K562 (cell line): ENCODE measurements around the gene PRSS56. TPM values are rescaled to one million over a fixed set of nuclear protein-coding genes. Genes with fewer than 3 reads are reported as not detected.
A peak's percentile ranks its signal among the peaks of the same experiment; 100 is the strongest.

Experiments used
- CBFB ChIP-seq: sonication (generic); formaldehyde crosslinking; IDR thresholded peaks from 2 replicates; pipeline ENCODE4 v1.4.0; 2020; ENCODE audit warnings: mild to moderate bottlenecking, missing genetic modification reagents
- CBX5 ChIP-seq: IDR thresholded peaks from 2 replicates; pipeline ENCODE4 v1.6.1; 2014; ENCODE audit warnings: low read depth, borderline replicate concordance
- CUX1 ChIP-seq: fragments of 200-800 bp; sonication (Bioruptor generic); IDR thresholded peaks from 2 replicates; pipeline ENCODE4 v1.6.1; 2016; ENCODE audit warnings: missing genetic modification characterization, missing compliant biosample characterization
- ETV6 ChIP-seq, 3 experiments: fragments of 150-350 bp in 1 of 3; sonication (generic) in 1 of 3; formaldehyde crosslinking in 1 of 3; IDR thresholded peaks; 2 replicates each; pipeline versions ENCODE4 v1.6.1 to v1.8.0; 2014 to 2022; ENCODE audit warnings: borderline replicate concordance in 2 of 3, low read depth in 2 of 3, antibody characterized with exemption in 1 of 3, low read length in 1 of 3, mild to moderate bottlenecking in 1 of 3, missing genetic modification reagents in 1 of 3
- FUS ChIP-seq: fragments of 200-400 bp; formaldehyde crosslinking; optimal IDR thresholded peaks from 2 replicates; pipeline ENCODE3; 2017; ENCODE audit warnings: low read depth, low read length
- HLTF ChIP-seq: fragments of 450-650 bp; IDR thresholded peaks from 2 replicates; pipeline ENCODE4 v1.6.1; 2016
- KAT7 ChIP-seq: sonication (generic); formaldehyde crosslinking; IDR thresholded peaks from 2 replicates; pipeline ENCODE4 v1.8.0; 2022; ENCODE audit warnings: missing genetic modification reagents, mild to moderate bottlenecking, borderline replicate concordance
- NFATC3 ChIP-seq: fragments of 450-650 bp; IDR thresholded peaks from 2 replicates; pipeline ENCODE4 v1.6.1; 2017; ENCODE audit warnings: mild to moderate bottlenecking
- RB1 ChIP-seq: fragments of 450-650 bp; IDR thresholded peaks from 2 replicates; pipeline ENCODE4 v1.6.1; 2017; ENCODE audit warnings: low read depth, mild to moderate bottlenecking
- SOX6 ChIP-seq: fragments of 450-650 bp; IDR thresholded peaks from 2 replicates; pipeline ENCODE4 v1.6.1; 2014; ENCODE audit warnings: mild to moderate bottlenecking
- TBL1XR1 ChIP-seq, 2 experiments: IDR thresholded peaks; 2 replicates each; pipeline ENCODE4 v1.6.1; 2012; ENCODE audit warnings: improper control_type of control experiment in 2 of 2, low read length in 2 of 2, mild to moderate bottlenecking in 1 of 2
- TCF7L2 ChIP-seq: fragments of 150-350 bp; IDR thresholded peaks from 2 replicates; pipeline ENCODE4 v1.6.1; 2016; ENCODE audit warnings: low read depth, mild to moderate bottlenecking, low read length, moderate library complexity
- ZNF263 ChIP-seq: sonication (generic); formaldehyde crosslinking; IDR thresholded peaks from 2 replicates; pipeline ENCODE4 v1.8.0; 2022; ENCODE audit warnings: mild to moderate bottlenecking, missing genetic modification reagents, borderline replicate concordance
- ZNF407 ChIP-seq: fragments of 450-650 bp; IDR thresholded peaks from 2 replicates; pipeline ENCODE4 v1.6.1; 2016; ENCODE audit warnings: low read depth
- polyA plus RNA-seq, 8 experiments: library from polyadenylated mRNA; depleted of rRNA in 4 of 8; stranded (reverse) in 5 of 8; unstranded in 3 of 8; fragments of >200 nt; fragmentation: Nextera tagmentation in 2 of 8; fragmentation: Illumina TruSeq in 1 of 8; extraction: Ambion mirVana in 2 of 8; extraction: Trizol in 1 of 8; gene quantifications; 2 replicates each; pipeline versions ENCODE4 v1.2.1 to v1.2.3, GENCODE V29; 2011 to 2014; ENCODE audit warnings: inconsistent platforms in 1 of 8, missing spikeins in 1 of 8
- total RNA-seq, 7 experiments: library from RNA; depleted of rRNA in 6 of 7; stranded (reverse); fragments of >200 nt in 6 of 7; fragmentation: Illumina TruSeq in 2 of 7; extraction: Trizol in 2 of 7; gene quantifications; 2 replicates each; pipeline versions ENCODE4 v1.2.1 to v1.2.3, GENCODE V29; 2011 to 2021; ENCODE audit warnings: low replicate concordance in 1 of 7

The PRSS56 gene
- total and polyA plus RNA-seq, 9 of the 15 experiments (the other 6 are each of a cell fraction or from before 2014, with no cell fraction given), result not detected

- TF ChIP-seq KAT7 (CRISPR knock-in tag) (0 out of 2 replicates have a peak, but pooled peaks have one; percentile 23), CBFB (CRISPR knock-in tag) (peak; percentile 29; the same call in 1 of the 2 replicates), SOX6 (0 out of 2 replicates have a peak, but pooled peaks have one; percentile 49), CUX1 (CRISPR knock-in tag) (0 out of 2 replicates have a peak, but pooled peaks have one; percentile 34), RB1 (peak; percentile 84), NFATC3 (no peak), ZNF407 (no peak), TCF7L2 (no peak), ETV6 (IDR thresholded peaks at IDR 0.05; ENCODE audit: borderline replicate concordance in 1 of 2, low read depth in 2 of 2, low read length in 1 of 2) (no peak), ETV6 (CRISPR knock-in tag; IDR thresholded peaks at IDR 0.05; ENCODE audit: borderline replicate concordance) (no peak), CBX5 (no peak), TBL1XR1 (IDR thresholded peaks at IDR 0.05; ENCODE audit: low read length in 2 of 2) (no peak), FUS (no peak), HLTF (no peak), ZNF263 (CRISPR knock-in tag) (peak; percentile 37; the same call in 1 of the 2 replicates)
These were observed 30.4 kb downstream of the PRSS56 start, which contains the start of the genes EIF4E2 and TIGD1 (continued) for GRCh38 chr2:232550354-232551249.
